HAP-1 (cell line): ENCODE measurements around the gene CDH13.

Experiments used
- DNase-seq, 2 experiments: peaks; one replicate each; pipeline ENCODE4 v3.0.0-alpha.2; 2016 to 2020; ENCODE audit warnings: low spot score in 2 of 2
- H3K27me3 ChIP-seq: fragments of 250-450 bp; sonication (Bioruptor Pico); 2 replicates; pipeline ENCODE4 v1.5.1; 2020; ENCODE audit warnings: low read depth, mild to moderate bottlenecking, moderate library complexity
- H3K36me3 ChIP-seq: fragments of 250-450 bp; sonication (Bioruptor Pico); replicated peaks from 2 replicates; pipeline ENCODE4 v1.5.1; 2020; ENCODE audit warnings: mild to moderate bottlenecking
- H3K4me1 ChIP-seq: fragments of 250-450 bp; sonication (Bioruptor Pico); 2 replicates; pipeline ENCODE4 v1.5.1; 2020; ENCODE audit warnings: mild to moderate bottlenecking
- H3K4me3 ChIP-seq: fragments of 250-450 bp; sonication (Bioruptor Pico); 2 replicates; pipeline ENCODE4 v1.5.1; 2020; ENCODE audit warnings: mild to moderate bottlenecking, moderate library complexity
- H3K9me3 ChIP-seq: fragments of 250-450 bp; sonication (Bioruptor Pico); 2 replicates; pipeline ENCODE4 v1.5.1; 2020; ENCODE audit warnings: mild to moderate bottlenecking, moderate library complexity
- in situ Hi-C: fragments of 300-500 bp; cut with MboI; formaldehyde crosslinking; loops from 3 replicates; pipeline ENCODE4 v1.14.3; 2020; ENCODE audit warnings: low sequenced_read_pairs, inconsistent platforms, mixed read lengths

The CDH13 gene

DNA sequence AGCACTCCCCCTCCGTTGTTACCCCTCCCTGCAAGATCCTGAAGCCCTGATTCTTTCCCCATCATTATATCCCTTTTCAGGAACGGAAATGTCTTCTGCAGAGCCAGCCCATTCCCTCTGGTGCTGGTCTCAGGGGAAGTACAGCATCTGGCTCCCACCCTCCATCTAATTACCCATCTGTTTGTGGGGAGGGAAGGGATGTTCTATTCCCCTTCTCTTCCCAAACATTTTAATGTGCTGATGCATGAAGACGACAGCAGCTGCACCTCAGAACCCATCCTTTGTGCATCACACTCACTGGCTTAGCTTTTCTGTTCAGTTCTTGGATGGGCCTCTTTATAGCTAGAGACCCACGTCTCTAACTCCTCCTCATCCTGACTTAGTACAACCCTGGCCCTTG is 367.2 kb downstream of the CDH13 start:
- H3K4me3 ChIP-seq: no peak overlapping the region
- H3K4me1 ChIP-seq: no peaks in the 10 kb centered on the region
- in situ Hi-C loops: no loop called here
- no peaks in the 10 kb centered on the region for H3K36me3 ChIP-seq
- no peaks in the 10 kb centered on the region for H3K27me3 ChIP-seq
- DNase-seq: no peak
- no peaks in the 10 kb centered on the region for H3K9me3 ChIP-seq

GRCh38 chr16:82995286-82995923 is 368.6 kb downstream of the CDH13 start:
- no peak for DNase-seq
- Histone ChIP-seq H3K27me3 (no peaks in the 10 kb centered on the region), H3K9me3 (no peaks in the 10 kb centered on the region), H3K4me3 (no peak overlapping the region), H3K4me1 (no peaks in the 10 kb centered on the region), H3K36me3 (no peaks in the 10 kb centered on the region)
- in situ Hi-C loops: no loop called here

- DNase-seq: no peak
- Histone ChIP-seq H3K9me3 (no peaks in the 10 kb centered on the region), H3K36me3 (no peaks in the 10 kb centered on the region), H3K27me3 (no peaks in the 10 kb centered on the region), H3K4me3 (no peak overlapping the region), H3K4me1 (no peaks in the 10 kb centered on the region)
- in situ Hi-C loops: no loop called here
Measured at GRCh38 chr16:82995924-82996441, 369.2 kb downstream of the CDH13 start.

DNA sequence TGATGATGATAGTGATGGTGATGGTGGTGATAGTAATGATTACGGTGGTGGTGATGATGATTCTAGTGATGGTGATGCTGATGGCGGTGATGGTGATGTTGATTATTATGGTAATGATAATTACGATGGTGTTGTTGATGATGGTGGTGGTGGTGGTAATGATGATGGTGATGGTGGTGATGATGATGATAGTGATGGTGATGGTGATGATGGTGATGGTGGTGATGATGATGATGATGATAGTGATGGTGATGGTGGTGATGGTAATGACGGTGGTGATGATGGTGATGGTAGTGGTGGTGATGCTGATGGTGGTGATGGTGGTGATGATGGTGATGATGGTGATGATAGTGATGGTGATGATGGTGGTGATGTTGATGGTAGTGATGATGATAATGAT is 370.0 kb downstream of the CDH13 start:
- no peaks in the 10 kb centered on the region for H3K9me3 ChIP-seq
- no peaks in the 10 kb centered on the region for H3K4me1 ChIP-seq
- no peaks in the 10 kb centered on the region for H3K27me3 ChIP-seq
- in situ Hi-C loops: no loop called here
- H3K4me3 ChIP-seq: no peak overlapping the region
- H3K36me3 ChIP-seq: no peaks in the 10 kb centered on the region
- DNase-seq: no peak

- H3K4me3 ChIP-seq: no peak overlapping the region
Measured at GRCh38 chr16:82999711-83000110, 372.9 kb downstream of the CDH13 start.

DNA sequence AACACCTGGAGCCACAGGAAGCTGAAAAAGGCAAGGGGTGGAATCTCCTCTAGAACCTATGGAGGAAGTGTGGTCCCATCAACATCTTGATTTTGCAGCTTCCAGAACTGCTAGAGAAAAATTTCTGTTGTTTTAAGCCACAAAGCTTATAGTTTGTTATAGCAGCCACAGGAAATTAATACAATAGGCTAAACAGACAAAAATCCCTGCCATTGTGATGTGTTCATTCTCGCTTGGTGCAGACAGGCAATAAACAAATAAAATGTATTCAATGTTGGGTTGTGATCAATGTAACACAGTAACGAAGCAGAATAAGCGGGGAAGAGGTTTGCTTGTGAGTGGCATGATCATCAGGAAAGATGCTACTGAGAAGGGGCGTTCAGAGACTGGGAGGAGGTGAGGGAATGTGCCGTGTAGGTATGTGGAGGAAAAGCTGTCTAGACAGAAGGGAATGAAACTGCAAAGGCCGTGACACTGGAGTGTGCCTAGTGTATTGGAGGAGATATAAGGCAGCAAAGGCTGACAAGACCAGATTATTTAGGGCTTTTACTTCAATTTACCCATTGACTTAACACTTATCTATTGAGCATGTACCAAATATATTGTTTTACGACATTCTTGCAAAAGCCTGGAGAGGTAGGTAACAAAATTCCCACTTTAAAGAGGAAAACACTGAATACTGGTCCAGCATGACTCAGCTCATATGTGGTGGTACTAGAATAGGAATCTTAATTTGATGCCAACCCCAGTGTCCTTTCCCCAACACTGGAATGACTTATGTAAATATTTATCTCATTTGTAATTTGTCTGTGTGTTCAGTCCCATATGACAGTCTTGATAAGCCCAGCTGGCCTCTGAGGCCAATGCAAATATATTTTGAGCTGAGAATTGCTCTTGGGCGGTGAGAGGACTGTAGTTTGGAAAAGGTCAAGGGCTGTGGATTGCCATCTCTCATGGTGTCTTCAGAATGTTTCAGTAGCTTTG is 375.9 kb downstream of the CDH13 start:
- Histone ChIP-seq H3K4me1 (no peaks in the 10 kb centered on the region), H3K36me3 (no peaks in the 10 kb centered on the region), H3K4me3 (no peak overlapping the region), H3K27me3 (no peaks in the 10 kb centered on the region), H3K9me3 (no peaks in the 10 kb centered on the region)
- no peak for DNase-seq
- in situ Hi-C loops: no loop called here

More at GRCh38 chr16:82999711-83000110, 372.9 kb downstream of the CDH13 start:
- DNase-seq: no peak
- Histone ChIP-seq H3K27me3 (no peaks in the 10 kb centered on the region), H3K4me1 (no peaks in the 10 kb centered on the region), H3K36me3 (no peaks in the 10 kb centered on the region), H3K9me3 (no peaks in the 10 kb centered on the region)
- in situ Hi-C loops: no loop called here

- Histone ChIP-seq H3K27me3 (no peaks in the 10 kb centered on the region), H3K9me3 (no peaks in the 10 kb centered on the region), H3K4me3 (no peak overlapping the region), H3K4me1 (no peaks in the 10 kb centered on the region), H3K36me3 (no peaks in the 10 kb centered on the region)
- DNase-seq: no peak
- in situ Hi-C loops: no loop called here
Measured at GRCh38 chr16:83004868-83005652, 378.3 kb downstream of the CDH13 start.

GRCh38 chr16:83005653-83006160 is 378.9 kb downstream of the CDH13 start:
- Histone ChIP-seq H3K27me3 (no peaks in the 10 kb centered on the region), H3K4me1 (no peaks in the 10 kb centered on the region), H3K36me3 (no peaks in the 10 kb centered on the region), H3K9me3 (no peaks in the 10 kb centered on the region), H3K4me3 (no peak overlapping the region)
- in situ Hi-C loops: no loop called here
- DNase-seq: no peak

DNA sequence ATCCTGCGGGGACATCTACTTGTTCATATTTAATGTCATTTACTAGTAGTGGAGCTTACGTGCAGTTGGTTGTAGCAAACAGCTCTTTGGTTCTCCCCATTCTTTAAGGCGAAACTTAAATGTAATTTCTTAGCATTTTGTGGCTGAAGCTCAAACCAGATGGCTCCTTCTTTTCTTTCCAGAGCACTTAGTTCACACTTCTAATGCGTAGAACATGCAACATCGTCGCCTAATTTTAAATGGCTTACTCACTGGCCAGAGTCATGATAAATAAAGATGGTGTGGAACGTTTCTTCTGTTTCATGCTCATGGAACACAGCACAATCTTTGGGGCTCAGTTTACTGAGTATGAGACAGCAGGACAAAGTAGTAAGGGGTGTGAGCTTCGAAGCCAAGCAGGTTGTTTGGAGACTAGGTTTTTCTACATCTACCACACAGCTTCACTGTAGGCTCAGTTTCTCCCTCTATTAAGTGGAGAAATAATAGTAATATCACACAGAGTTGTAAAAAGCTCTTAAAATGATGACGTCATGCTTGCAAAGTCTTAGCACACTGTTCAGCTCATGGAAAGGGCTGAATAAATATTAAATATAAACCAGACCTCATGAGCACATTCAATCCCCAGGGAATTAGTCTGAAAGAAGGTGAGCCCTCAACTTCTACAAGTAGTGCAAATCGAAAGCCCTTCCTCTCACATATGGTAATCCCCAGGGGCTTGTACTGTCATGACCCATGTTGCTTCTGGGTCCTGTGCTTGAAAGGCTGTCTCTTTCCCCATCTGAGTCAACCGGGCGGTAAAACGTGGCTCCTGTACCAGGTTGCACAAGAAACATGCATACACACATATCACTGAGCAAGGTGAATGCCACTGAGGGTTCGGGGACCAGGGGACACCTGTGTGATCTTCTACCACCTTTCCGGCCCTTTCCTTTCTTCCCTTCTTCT is 384.3 kb downstream of the CDH13 start:
- H3K27me3 ChIP-seq: no peaks in the 10 kb centered on the region
- in situ Hi-C loops: no loop called here
- DNase-seq: no peak

DNA sequence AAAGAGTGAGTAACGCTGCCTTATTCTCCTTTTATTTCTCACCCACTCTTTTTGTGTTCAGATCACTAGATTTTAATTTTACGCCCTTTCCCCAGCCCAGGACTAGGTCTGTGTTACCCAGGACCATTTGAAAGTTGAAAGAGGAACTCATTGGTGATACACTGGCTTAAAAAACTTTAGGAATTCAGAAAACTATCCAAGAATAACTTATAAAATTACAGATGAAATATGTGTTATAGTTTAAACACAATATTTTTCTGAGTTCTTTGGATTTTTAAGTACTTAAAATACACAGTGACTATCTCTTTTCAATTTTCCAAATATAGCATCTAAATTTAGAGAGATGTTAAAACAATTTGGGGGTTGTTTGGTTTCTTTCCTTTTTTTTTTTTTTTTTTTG is 385.2 kb downstream of the CDH13 start:
- H3K9me3 ChIP-seq: no peaks in the 10 kb centered on the region
- H3K4me3 ChIP-seq: no peak overlapping the region
- H3K4me1 ChIP-seq: no peaks in the 10 kb centered on the region
- no peaks in the 10 kb centered on the region for H3K36me3 ChIP-seq
- no peak for DNase-seq
- in situ Hi-C loops: no loop called here
- H3K27me3 ChIP-seq: no peaks in the 10 kb centered on the region

More for the DNA sequence above, 384.3 kb downstream of the CDH13 start:
- Histone ChIP-seq H3K4me3 (no peak overlapping the region), H3K9me3 (no peaks in the 10 kb centered on the region), H3K36me3 (no peaks in the 10 kb centered on the region), H3K4me1 (no peaks in the 10 kb centered on the region)

- in situ Hi-C loops: no loop called here
Measured at GRCh38 chr16:83013071-83013470, 386.3 kb downstream of the CDH13 start.

DNA sequence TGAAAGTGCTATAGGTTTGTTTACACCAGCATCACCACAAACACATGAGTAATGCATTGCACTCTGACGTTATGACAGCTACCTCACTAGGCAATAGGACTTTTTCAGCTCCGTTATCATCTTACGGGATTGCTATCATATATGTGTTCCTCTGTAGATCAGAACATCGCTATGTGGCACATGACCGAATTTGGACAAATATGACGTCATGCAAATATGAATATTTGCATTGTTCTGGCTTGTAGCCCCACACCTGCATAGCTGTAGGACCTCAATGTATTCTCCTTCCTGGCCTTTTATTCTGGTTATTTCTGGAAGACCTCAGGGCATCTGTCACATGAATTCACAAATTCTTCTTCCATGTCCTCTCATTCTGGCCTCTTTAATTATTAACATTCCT is 393.2 kb downstream of the CDH13 start:
- Histone ChIP-seq H3K4me1 (no peaks in the 10 kb centered on the region), H3K9me3 (no peaks in the 10 kb centered on the region), H3K4me3 (no peak overlapping the region), H3K27me3 (no peaks in the 10 kb centered on the region), H3K36me3 (no peaks in the 10 kb centered on the region)
- in situ Hi-C loops: no loop called here
- DNase-seq: no peak

More at GRCh38 chr16:83013071-83013470, 386.3 kb downstream of the CDH13 start:
- Histone ChIP-seq H3K27me3 (no peaks in the 10 kb centered on the region), H3K36me3 (no peaks in the 10 kb centered on the region), H3K9me3 (no peaks in the 10 kb centered on the region), H3K4me3 (no peak overlapping the region), H3K4me1 (no peaks in the 10 kb centered on the region)
- no peak for DNase-seq
